ENCODE measurements around the gene NDUFB8.

The NDUFB8 gene

DNA sequence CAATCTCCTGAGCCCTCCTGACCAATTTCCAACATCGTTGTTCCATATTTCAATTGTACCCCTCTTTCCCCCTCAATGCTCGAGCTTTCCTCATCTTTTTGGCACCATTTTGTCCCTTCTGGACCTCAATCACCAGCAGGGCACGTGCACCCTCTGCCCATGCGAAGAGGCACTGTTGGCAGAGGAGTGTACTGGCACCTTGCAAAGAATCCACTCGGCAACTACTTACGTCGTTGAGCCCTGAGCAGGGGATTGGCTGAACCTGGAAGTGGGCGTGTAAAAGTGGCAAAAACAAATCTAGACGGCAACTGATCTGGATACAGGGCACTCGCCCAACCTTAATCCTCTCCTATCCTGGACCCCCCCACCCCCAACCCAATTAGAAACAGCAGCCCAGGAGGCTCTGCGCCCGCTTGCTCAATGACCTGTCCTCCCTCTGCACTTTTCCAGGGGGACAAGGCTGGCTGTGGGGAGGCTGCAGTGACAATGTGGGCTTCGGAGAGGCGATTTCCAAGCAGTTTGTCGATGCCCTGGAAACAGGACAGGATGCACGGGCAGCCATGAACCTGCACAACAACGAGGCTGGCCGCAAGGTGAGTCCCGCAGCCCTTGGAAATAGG, 48.1 kb downstream of the NDUFB8 start:
- TF ChIP-seq, protein P1, sequence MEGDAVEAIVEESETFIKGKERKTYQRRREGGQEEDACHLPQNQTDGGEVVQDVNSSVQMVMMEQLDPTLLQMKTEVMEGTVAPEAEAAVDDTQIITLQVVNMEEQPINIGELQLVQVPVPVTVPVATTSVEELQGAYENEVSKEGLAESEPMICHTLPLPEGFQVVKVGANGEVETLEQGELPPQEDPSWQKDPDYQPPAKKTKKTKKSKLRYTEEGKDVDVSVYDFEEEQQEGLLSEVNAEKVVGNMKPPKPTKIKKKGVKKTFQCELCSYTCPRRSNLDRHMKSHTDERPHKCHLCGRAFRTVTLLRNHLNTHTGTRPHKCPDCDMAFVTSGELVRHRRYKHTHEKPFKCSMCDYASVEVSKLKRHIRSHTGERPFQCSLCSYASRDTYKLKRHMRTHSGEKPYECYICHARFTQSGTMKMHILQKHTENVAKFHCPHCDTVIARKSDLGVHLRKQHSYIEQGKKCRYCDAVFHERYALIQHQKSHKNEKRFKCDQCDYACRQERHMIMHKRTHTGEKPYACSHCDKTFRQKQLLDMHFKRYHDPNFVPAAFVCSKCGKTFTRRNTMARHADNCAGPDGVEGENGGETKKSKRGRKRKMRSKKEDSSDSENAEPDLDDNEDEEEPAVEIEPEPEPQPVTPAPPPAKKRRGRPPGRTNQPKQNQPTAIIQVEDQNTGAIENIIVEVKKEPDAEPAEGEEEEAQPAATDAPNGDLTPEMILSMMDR (IDR thresholded peaks at IDR 0.05; ENCODE audit: low read depth, low read length), result no peak
- H3K4me3 ChIP-seq (replicated peaks in 1 of 2; ENCODE audit: low read depth in 2 of 2, low read length in 2 of 2), result peak overlapping the region; percentile 40 to 42
- peak; percentile 88 to 89 for DNase-seq (ENCODE audit: low read depth in 2 of 2)

DNA sequence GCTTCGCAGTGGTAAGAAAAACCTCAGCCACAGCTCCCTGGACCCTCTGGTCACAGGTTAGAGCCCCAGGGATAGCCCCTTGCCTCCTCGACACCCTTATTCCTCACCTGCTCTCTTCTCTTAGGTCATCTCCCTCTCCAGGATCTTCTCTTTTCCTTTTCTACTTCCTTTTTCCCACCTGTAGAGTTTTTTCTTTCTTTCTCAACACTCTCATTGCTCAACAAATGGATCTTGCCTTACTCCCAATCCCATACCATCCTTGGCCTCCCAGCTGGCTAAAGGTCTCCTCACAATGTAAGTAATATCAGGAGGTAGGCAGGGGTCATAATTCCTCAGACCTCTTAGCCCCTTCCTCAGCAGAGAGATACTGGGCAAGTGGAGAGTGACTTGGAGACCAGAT, 49.7 kb downstream of the NDUFB8 start:
- no peak overlapping the region for H3K4me3 ChIP-seq (replicated peaks in 1 of 2; ENCODE audit: low read depth in 2 of 2, low read length in 2 of 2)
- no peak for DNase-seq (ENCODE audit: low read depth in 2 of 2)

DNA sequence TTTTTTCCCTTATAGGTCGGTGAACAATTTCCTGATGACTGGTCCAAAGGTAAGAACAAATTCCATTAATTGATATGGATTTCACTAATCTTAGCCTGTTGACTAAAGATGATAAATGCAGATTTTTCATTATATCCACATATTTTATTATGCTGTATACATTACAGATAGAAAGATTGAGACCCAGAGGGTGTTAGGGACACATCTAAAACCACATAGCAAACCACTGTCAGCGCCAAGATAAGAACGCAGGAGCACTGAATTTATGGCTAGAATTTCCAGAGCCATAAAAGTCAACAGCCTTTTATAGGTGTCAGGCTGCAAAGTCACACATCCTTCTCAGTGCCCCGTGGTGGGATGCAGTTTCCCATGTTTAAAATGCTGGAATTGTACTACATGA, 50.6 kb downstream of the NDUFB8 start:
- no peak for DNase-seq (ENCODE audit: low read depth in 2 of 2)
- TF ChIP-seq, protein P1 (IDR thresholded peaks at IDR 0.05; ENCODE audit: low read depth, low read length), result no peak
- no peak overlapping the region for H3K4me3 ChIP-seq (replicated peaks in 1 of 2; ENCODE audit: low read depth in 2 of 2, low read length in 2 of 2)

More for the DNA sequence above, 49.7 kb downstream of the NDUFB8 start:
- TF ChIP-seq, protein P1 (IDR thresholded peaks at IDR 0.05; ENCODE audit: low read depth, low read length), result no peak

DNA sequence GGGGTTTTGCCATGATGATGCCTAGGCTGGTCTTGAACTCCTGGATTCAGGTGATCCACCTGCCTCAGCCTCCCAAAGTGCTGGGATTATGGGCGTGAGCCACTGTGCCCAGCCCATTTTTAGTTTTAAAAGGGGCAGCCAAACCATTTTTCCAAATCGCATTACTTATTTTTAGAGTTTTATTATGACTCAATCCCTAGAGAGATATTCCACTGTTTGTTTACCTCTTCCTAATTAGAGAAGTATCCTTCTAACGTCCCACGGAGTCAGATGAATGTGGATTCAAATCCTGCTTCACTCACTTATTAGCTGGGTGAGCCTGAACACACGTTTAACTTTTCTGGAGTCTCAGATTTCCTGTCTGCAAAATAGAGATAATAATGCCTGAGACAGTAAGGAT, 51.7 kb downstream of the NDUFB8 start:
- DNase-seq (ENCODE audit: low read depth in 2 of 2), result no peak
- TF ChIP-seq, protein P1 (IDR thresholded peaks at IDR 0.05; ENCODE audit: low read depth, low read length), result no peak
- H3K4me3 ChIP-seq (replicated peaks in 1 of 2; ENCODE audit: low read depth in 2 of 2, low read length in 2 of 2), result no peak overlapping the region
